ENCODE measurements around the gene BABAM1. TPM values are rescaled to one million over a fixed set of nuclear protein-coding genes. Genes with fewer than 3 reads are reported as not detected.

The BABAM1 gene
- total and polyA plus RNA-seq, 9 of the 15 experiments (the other 6 are each of a cell fraction or from before 2014, with no cell fraction given), result 14.7 to 160 (median 113) TPM

DNA sequence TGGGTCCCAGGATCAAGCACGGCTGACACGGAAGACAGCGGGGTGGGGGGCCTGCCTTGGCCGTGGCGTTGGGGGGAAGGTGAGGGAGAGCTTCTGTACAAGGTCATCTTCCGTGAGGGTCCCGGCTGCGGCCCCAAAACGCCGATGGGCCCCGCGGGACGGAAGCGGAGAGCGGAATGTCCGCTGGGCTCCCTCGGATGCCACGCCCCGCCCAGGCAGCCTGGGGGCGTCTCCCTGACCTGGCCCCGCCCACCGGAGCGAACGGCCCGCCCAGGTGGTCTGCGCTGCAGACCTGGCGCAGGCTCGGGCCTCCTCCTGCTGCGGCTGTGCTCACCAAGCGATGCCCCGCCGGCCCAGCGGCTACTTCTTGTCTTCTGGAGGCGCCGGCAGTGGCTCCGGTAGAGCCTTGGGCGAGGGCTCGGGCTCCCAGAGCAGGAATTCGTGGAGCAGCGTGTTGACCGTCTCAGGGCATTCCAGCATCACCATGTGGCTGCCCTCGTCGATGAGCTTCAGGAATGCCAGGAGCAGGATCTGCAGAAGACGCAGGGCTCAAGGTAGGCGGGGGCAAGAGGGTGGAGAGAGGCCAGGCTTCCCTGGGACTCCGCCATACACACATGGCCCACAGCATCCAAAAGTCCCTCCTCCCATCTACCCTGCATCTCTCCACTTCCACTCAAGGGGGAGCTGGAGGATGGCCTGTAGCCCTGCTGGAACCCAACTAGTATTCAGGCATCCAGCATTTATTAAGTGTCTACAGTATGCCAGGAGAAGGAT is 25.2 kb downstream of the BABAM1 start (continued):
- TF ChIP-seq MYC (IDR thresholded peaks at IDR 0.05; ENCODE audit: low read depth, low read length), result peak; percentile 94
- TF ChIP-seq MYC (CRISPR knock-in tag; IDR thresholded peaks at IDR 0.05; ENCODE audit: borderline replicate concordance, low read depth), result no peak; the same call in 1 of the 2 replicates
- no peak for TF ChIP-seq ZNF444 (CRISPR knock-in tag; IDR thresholded peaks at IDR 0.05)
- TF ChIP-seq ESRRB (CRISPR knock-in tag; IDR thresholded peaks at IDR 0.05; ENCODE audit: borderline replicate concordance), result no peak
- TF ChIP-seq GATAD2A (IDR thresholded peaks at IDR 0.05), result 0 out of 2 replicates have a peak, but pooled peaks have one; percentile 72
- TF ChIP-seq HDGF (IDR thresholded peaks at IDR 0.05), result peak; percentile 71; the same call in 1 of the 2 replicates
- no peak for TF ChIP-seq ZNF24 (IDR thresholded peaks at IDR 0.05)
- no peak for TF ChIP-seq GABPB2 (CRISPR knock-in tag; conservative IDR thresholded peaks at IDR 0.05)
- TF ChIP-seq, protein P1, sequence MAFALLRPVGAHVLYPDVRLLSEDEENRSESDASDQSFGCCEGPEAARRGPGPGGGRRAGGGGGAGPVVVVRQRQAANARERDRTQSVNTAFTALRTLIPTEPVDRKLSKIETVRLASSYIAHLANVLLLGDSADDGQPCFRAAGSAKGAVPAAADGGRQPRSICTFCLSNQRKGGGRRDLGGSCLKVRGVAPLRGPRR (CRISPR knock-in tag; IDR thresholded peaks at IDR 0.05), result no peak
- no peak for TF ChIP-seq XRCC5 (IDR thresholded peaks at IDR 0.05; ENCODE audit: low read depth, low read length)
- TF ChIP-seq MAZ (CRISPR knock-in tag; conservative IDR thresholded peaks at IDR 0.05 in 1 of 2, IDR thresholded peaks at IDR 0.05 in 1 of 2), result peak; percentile 68 to 88
- no peak for TF ChIP-seq RFX5 (IDR thresholded peaks at IDR 0.05; ENCODE audit: low read depth, low read length)
- TF ChIP-seq, protein P2, sequence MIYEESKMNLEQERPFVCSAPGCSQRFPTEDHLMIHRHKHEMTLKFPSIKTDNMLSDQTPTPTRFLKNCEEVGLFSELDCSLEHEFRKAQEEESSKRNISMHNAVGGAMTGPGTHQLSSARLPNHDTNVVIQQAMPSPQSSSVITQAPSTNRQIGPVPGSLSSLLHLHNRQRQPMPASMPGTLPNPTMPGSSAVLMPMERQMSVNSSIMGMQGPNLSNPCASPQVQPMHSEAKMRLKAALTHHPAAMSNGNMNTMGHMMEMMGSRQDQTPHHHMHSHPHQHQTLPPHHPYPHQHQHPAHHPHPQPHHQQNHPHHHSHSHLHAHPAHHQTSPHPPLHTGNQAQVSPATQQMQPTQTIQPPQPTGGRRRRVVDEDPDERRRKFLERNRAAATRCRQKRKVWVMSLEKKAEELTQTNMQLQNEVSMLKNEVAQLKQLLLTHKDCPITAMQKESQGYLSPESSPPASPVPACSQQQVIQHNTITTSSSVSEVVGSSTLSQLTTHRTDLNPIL (CRISPR knock-in tag; IDR thresholded peaks at IDR 0.05), result no peak
- TF ChIP-seq PCBP2 (IDR thresholded peaks at IDR 0.05; ENCODE audit: low read depth, low read length, poor library complexity, severe bottlenecking), result no peak
- no peak for TF ChIP-seq ELF2 (CRISPR knock-in tag; IDR thresholded peaks at IDR 0.05)
- TF ChIP-seq TSC22D4 (tag; IDR thresholded peaks at IDR 0.05), result no peak
- TF ChIP-seq NUFIP1 (IDR thresholded peaks at IDR 0.05; ENCODE audit: partially characterized antibody), result no peak
- 0 out of 2 replicates have a peak, but pooled peaks have one; percentile 18 for TF ChIP-seq CBX1 (IDR thresholded peaks at IDR 0.05; ENCODE audit: low read depth)
- TF ChIP-seq, protein P3, sequence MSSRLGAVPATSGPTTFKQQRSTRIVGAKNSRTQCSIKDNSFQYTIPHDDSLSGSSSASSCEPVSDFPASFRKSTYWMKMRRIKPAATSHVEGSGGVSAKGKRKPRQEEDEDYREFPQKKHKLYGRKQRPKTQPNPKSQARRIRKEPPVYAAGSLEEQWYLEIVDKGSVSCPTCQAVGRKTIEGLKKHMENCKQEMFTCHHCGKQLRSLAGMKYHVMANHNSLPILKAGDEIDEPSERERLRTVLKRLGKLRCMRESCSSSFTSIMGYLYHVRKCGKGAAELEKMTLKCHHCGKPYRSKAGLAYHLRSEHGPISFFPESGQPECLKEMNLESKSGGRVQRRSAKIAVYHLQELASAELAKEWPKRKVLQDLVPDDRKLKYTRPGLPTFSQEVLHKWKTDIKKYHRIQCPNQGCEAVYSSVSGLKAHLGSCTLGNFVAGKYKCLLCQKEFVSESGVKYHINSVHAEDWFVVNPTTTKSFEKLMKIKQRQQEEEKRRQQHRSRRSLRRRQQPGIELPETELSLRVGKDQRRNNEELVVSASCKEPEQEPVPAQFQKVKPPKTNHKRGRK (tag; IDR thresholded peaks at IDR 0.05), result no peak
- TF ChIP-seq, protein P4, sequence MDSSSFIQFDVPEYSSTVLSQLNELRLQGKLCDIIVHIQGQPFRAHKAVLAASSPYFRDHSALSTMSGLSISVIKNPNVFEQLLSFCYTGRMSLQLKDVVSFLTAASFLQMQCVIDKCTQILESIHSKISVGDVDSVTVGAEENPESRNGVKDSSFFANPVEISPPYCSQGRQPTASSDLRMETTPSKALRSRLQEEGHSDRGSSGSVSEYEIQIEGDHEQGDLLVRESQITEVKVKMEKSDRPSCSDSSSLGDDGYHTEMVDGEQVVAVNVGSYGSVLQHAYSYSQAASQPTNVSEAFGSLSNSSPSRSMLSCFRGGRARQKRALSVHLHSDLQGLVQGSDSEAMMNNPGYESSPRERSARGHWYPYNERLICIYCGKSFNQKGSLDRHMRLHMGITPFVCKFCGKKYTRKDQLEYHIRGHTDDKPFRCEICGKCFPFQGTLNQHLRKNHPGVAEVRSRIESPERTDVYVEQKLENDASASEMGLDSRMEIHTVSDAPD (CRISPR knock-in tag; IDR thresholded peaks at IDR 0.05), result no peak
- TF ChIP-seq, protein P5, sequence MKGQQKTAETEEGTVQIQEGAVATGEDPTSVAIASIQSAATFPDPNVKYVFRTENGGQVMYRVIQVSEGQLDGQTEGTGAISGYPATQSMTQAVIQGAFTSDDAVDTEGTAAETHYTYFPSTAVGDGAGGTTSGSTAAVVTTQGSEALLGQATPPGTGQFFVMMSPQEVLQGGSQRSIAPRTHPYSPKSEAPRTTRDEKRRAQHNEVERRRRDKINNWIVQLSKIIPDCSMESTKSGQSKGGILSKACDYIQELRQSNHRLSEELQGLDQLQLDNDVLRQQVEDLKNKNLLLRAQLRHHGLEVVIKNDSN (CRISPR knock-in tag; IDR thresholded peaks at IDR 0.05), result peak; percentile 41; the same call in 1 of the 2 replicates
- no peak for TF ChIP-seq U2AF1 (optimal IDR thresholded peaks at IDR 0.05; ENCODE audit: low read depth, low read length)
- TF ChIP-seq CBFB (CRISPR knock-in tag; IDR thresholded peaks at IDR 0.05), result 0 out of 2 replicates have a peak, but pooled peaks have one; percentile 38
- no peak for TF ChIP-seq ZNF212 (CRISPR knock-in tag; IDR thresholded peaks at IDR 0.05)

Measured in K562 (cell line).